ENCODE results near the gene GNAI1. TPM values are rescaled to one million over a fixed set of nuclear protein-coding genes. Genes with fewer than 3 reads are reported as not detected.

The GNAI1 gene
- total RNA-seq, 4 donors from 2014 or later, result 115 to 153 (median 120) TPM

DNA sequence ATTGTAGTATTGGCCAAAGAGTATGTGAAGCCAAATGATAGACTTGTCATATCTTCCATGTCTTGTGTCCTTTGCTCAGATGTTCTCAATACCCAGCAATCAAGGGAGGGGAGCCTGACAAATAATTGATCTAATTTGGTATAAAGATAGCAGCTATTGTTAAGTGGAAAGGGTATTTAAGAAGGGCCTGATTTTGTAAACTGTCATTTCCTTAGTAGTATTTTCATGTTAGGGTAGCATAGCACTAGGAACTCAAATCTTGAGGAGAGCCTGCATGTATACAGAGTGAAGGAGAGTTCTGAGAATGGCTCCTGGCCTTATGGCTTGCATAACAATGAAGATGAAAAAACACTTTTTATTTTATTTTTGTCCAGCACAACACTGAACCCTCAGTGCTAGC is 53.1 kb downstream of the GNAI1 start:
- TF ChIP-seq CTCF (IDR thresholded peaks at IDR 0.05), result no peak
- no peak for TF ChIP-seq POLR2A (IDR thresholded peaks at IDR 0.05)
- no peak for DNase-seq (ENCODE audit: low spot score in 2 of 2)
- intact Hi-C loops (cut with DNase I; ENCODE audit: low total_unique reads), result no loop called here
- H3K4me3 ChIP-seq (ENCODE audit: low read depth, poor library complexity, severe bottlenecking), result no peak overlapping the region

DNA sequence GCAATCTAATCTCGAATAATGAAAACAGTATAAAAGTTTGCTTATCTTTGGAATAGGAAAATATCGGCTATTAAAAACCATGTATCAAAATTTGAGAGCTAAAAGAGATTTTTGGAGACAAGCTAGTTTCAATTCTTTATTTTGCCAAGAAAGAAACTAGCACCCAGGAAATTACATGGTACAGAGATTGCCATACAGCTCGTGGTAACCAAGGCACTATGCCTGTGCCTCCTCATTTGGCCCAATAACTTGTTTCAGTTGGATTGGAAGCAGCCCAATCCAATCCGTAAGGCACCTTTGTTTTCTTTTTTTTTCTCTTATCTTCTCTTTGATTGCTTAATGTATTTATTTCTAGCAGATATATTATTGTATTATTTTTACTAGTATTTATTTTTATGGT is 55.0 kb downstream of the GNAI1 start:
- WGBS, 2 donors, result 43 to 47% methylated on average over 4 of the region's 4 CpGs
- no peak overlapping the region for H3K4me3 ChIP-seq (ENCODE audit: low read depth, poor library complexity, severe bottlenecking)
- no peak for DNase-seq (ENCODE audit: low spot score in 2 of 2)
- TF ChIP-seq CTCF (IDR thresholded peaks at IDR 0.05) (no peak), POLR2A (IDR thresholded peaks at IDR 0.05) (no peak)
- intact Hi-C loops (cut with DNase I; ENCODE audit: low total_unique reads), result no loop called here

GRCh38 chr7:80197627-80198026 is 63.0 kb downstream of the GNAI1 start:
- intact Hi-C loops (cut with DNase I; ENCODE audit: low total_unique reads), result no loop called here
- TF ChIP-seq CTCF (IDR thresholded peaks at IDR 0.05) (no peak), POLR2A (IDR thresholded peaks at IDR 0.05) (no peak)
- no peak for DNase-seq (ENCODE audit: low spot score in 2 of 2)
- 82% methylated on average over 2 of the region's 2 CpGs for WGBS, 2 donors
- no peak overlapping the region for H3K4me3 ChIP-seq (ENCODE audit: low read depth, poor library complexity, severe bottlenecking)

DNA sequence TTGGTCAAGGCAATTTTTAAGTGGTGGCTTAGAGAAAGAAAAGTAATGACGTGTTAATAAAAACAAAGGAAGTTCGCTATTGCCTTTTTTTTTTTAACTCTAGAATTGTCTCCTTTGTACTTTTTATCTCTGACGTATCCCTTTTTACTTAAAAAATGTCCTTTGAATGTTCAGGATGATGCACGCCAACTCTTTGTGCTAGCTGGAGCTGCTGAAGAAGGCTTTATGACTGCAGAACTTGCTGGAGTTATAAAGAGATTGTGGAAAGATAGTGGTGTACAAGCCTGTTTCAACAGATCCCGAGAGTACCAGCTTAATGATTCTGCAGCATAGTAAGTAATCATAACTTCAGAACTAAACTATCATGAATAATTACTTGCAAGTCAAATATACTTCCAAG is 64.4 kb downstream of the GNAI1 start:
- WGBS, 2 donors, result 52 to 67% methylated on average over 5 of the region's 5 CpGs
- TF ChIP-seq CTCF (IDR thresholded peaks at IDR 0.05), result no peak
- no peak for TF ChIP-seq POLR2A (IDR thresholded peaks at IDR 0.05)
- no peak for DNase-seq (ENCODE audit: low spot score in 2 of 2)
- intact Hi-C loops (cut with DNase I; ENCODE audit: low total_unique reads), result no loop called here
- no peak overlapping the region for H3K4me3 ChIP-seq (ENCODE audit: low read depth, poor library complexity, severe bottlenecking)

GRCh38 chr7:80204454-80204853 is 69.8 kb downstream of the GNAI1 start:
- no peak overlapping the region for H3K4me3 ChIP-seq (ENCODE audit: low read depth, poor library complexity, severe bottlenecking)
- no peak for DNase-seq (ENCODE audit: low spot score in 2 of 2)
- TF ChIP-seq CTCF (IDR thresholded peaks at IDR 0.05) (no peak), POLR2A (IDR thresholded peaks at IDR 0.05) (no peak)
- WGBS, 2 donors, result 39 to 50% methylated on average over 3 of the region's 3 CpGs
- intact Hi-C loops (cut with DNase I; ENCODE audit: low total_unique reads), result no loop called here

DNA sequence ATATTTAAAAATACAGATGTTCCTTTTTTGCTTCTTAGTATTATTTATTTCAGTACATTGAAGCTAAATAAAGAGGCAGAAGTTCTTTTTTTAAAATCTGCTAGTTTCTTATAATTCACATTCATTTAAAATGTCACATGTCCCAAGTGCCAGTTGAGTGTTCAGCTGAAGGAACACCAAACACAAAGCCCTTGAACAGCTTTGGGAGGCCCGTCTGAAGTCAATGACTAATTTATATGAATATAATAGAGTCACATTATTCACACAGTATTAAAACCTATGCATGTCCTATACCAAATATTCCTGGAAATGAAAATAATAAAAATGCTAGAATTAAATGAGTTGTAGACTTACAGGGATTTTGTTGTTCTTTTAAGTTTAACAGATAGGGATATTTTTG is 70.3 kb downstream of the GNAI1 start:
- H3K4me3 ChIP-seq (ENCODE audit: low read depth, poor library complexity, severe bottlenecking), result no peak overlapping the region
- WGBS, 2 donors, result 51 to 58% methylated on average over 1 of the region's 1 CpG
- DNase-seq (ENCODE audit: low spot score in 2 of 2), result no peak
- TF ChIP-seq POLR2A (IDR thresholded peaks at IDR 0.05) (no peak), CTCF (IDR thresholded peaks at IDR 0.05) (no peak)
- intact Hi-C loops (cut with DNase I; ENCODE audit: low total_unique reads), result no loop called here
